ENCODE measurements around the gene MRPS18A. TPM values are rescaled to one million over a fixed set of nuclear protein-coding genes. Genes with fewer than 3 reads are reported as not detected.

The MRPS18A gene
- total and polyA plus RNA-seq, 2 of the 13 experiments (the other 11 are each of a cell fraction or from before 2014, with no cell fraction given), result 87.8 to 89.1 TPM

GRCh38 chr6:43687437-43688347 is at the start of gene MRPS18A (continued):
- TF ChIP-seq, protein P1, sequence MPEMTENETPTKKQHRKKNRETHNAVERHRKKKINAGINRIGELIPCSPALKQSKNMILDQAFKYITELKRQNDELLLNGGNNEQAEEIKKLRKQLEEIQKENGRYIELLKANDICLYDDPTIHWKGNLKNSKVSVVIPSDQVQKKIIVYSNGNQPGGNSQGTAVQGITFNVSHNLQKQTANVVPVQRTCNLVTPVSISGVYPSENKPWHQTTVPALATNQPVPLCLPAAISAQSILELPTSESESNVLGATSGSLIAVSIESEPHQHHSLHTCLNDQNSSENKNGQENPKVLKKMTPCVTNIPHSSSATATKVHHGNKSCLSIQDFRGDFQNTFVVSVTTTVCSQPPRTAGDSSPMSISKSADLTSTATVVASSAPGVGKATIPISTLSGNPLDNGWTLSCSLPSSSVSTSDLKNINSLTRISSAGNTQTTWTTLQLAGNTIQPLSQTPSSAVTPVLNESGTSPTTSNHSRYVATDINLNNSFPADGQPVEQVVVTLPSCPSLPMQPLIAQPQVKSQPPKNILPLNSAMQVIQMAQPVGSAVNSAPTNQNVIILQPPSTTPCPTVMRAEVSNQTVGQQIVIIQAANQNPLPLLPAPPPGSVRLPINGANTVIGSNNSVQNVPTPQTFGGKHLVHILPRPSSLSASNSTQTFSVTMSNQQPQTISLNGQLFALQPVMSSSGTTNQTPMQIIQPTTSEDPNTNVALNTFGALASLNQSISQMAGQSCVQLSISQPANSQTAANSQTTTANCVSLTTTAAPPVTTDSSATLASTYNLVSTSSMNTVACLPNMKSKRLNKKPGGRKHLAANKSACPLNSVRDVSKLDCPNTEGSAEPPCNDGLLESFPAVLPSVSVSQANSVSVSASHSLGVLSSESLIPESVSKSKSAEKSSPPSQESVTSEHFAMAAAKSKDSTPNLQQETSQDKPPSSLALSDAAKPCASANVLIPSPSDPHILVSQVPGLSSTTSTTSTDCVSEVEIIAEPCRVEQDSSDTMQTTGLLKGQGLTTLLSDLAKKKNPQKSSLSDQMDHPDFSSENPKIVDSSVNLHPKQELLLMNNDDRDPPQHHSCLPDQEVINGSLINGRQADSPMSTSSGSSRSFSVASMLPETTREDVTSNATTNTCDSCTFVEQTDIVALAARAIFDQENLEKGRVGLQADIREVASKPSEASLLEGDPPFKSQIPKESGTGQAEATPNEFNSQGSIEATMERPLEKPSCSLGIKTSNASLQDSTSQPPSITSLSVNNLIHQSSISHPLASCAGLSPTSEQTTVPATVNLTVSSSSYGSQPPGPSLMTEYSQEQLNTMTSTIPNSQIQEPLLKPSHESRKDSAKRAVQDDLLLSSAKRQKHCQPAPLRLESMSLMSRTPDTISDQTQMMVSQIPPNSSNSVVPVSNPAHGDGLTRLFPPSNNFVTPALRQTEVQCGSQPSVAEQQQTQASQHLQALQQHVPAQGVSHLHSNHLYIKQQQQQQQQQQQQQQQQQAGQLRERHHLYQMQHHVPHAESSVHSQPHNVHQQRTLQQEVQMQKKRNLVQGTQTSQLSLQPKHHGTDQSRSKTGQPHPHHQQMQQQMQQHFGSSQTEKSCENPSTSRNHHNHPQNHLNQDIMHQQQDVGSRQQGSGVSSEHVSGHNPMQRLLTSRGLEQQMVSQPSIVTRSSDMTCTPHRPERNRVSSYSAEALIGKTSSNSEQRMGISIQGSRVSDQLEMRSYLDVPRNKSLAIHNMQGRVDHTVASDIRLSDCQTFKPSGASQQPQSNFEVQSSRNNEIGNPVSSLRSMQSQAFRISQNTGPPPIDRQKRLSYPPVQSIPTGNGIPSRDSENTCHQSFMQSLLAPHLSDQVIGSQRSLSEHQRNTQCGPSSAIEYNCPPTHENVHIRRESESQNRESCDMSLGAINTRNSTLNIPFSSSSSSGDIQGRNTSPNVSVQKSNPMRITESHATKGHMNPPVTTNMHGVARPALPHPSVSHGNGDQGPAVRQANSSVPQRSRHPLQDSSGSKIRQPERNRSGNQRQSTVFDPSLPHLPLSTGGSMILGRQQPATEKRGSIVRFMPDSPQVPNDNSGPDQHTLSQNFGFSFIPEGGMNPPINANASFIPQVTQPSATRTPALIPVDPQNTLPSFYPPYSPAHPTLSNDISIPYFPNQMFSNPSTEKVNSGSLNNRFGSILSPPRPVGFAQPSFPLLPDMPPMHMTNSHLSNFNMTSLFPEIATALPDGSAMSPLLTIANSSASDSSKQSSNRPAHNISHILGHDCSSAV (CRISPR knock-in tag; IDR thresholded peaks at IDR 0.05; ENCODE audit: borderline replicate concordance), result peak; percentile 74; the same call in 1 of the 2 replicates
- TF ChIP-seq KMT2B (CRISPR knock-in tag; IDR thresholded peaks at IDR 0.05), result peak; percentile 95
- TF ChIP-seq ZNF275 (CRISPR knock-in tag; IDR thresholded peaks at IDR 0.05; ENCODE audit: borderline replicate concordance), result peak; percentile 45; the same call in 1 of the 2 replicates
- TF ChIP-seq HMGXB3 (CRISPR knock-in tag; IDR thresholded peaks at IDR 0.05; ENCODE audit: borderline replicate concordance), result peak; percentile 24; the same call in 1 of the 2 replicates
- TF ChIP-seq CENPX (CRISPR knock-in tag; IDR thresholded peaks at IDR 0.05), result no peak
- TF ChIP-seq MIER3 (CRISPR knock-in tag; IDR thresholded peaks at IDR 0.05; ENCODE audit: borderline replicate concordance), result peak; percentile 86; the same call in 1 of the 2 replicates

Measured in HepG2 (cell line).